NCI-H128 (cell line): Measurements from ENCODE around the gene MYL7.
"Not testable (repeated sequence)": the region's sequence is repeated elsewhere in the genome, so short reads cannot be mapped to it uniquely, and the experiment has no call there.

Experiments used
- DNase-seq: peaks from one replicate; lab custom pipeline; 2025; ENCODE audit not compliant: unreplicated experiment; lab: John Stamatoyannopoulos, UW

MYL7 gene

GRCh38 chr7:44141221-44141850 lies at the start of gene MYL7:
Gene MYL7, minus strand, starts transcription at chr7:44141332. Its CDS starts 27 bp downstream, at chr7:44141305.
- no peak for DNase-seq

GRCh38 chr7:44189993-44190872 lies 49.1 kb upstream of the MYL7 start:
- DNase-seq = no peak

- DNase-seq = no peak
Measured at GRCh38 chr7:44189286-44189992, 48.3 kb upstream of the MYL7 start, which contains the start of gene GCK. Gene GCK, minus strand, starts transcription at chr7:44189439. Its CDS starts 486 bp downstream, at chr7:44188953.

- DNase-seq = no peak
Measured at GRCh38 chr7:44188480-44189225, 47.5 kb upstream of the MYL7 start.

- DNase-seq = no peak
Measured at GRCh38 chr7:44187636-44188416, 46.7 kb upstream of the MYL7 start.

- DNase-seq = no peak
Measured at GRCh38 chr7:44186736-44187135, 45.6 kb upstream of the MYL7 start.

- no peak for DNase-seq
Measured at GRCh38 chr7:44185729-44186128, 44.6 kb upstream of the MYL7 start.

- DNase-seq = no peak
Measured at GRCh38 chr7:44184873-44185446, 43.8 kb upstream of the MYL7 start.

GRCh38 chr7:44184206-44184872 lies 43.2 kb upstream of the MYL7 start:
- no peak for DNase-seq

- no peak for DNase-seq
Measured at GRCh38 chr7:44183386-44183785, 42.3 kb upstream of the MYL7 start.

GRCh38 chr7:44182827-44183226 lies 41.7 kb upstream of the MYL7 start:
- no peak for DNase-seq

- no peak for DNase-seq
Measured at GRCh38 chr7:44180631-44181030, 39.5 kb upstream of the MYL7 start.

GRCh38 chr7:44177570-44178131 lies 36.5 kb upstream of the MYL7 start:
- DNase-seq = no peak

GRCh38 chr7:44176486-44176885 lies 35.4 kb upstream of the MYL7 start:
- no peak for DNase-seq

- DNase-seq = no peak
Measured at GRCh38 chr7:44175730-44176129, 34.6 kb upstream of the MYL7 start.

GRCh38 chr7:44174694-44174948 lies 33.5 kb upstream of the MYL7 start:
- DNase-seq = not testable (repeated sequence)

- DNase-seq = no peak
Measured at GRCh38 chr7:44173911-44174693, 33.0 kb upstream of the MYL7 start.

GRCh38 chr7:44172803-44173424 lies 31.8 kb upstream of the MYL7 start:
- peak; percentile 72 for DNase-seq
